ENCODE results near the gene HLA-DMB. TPM values are rescaled to one million over a fixed set of nuclear protein-coding genes. Genes with fewer than 3 reads are reported as not detected.
A peak's percentile ranks its signal among the peaks of the same experiment; 100 is the strongest.

HLA-DMB gene
- total RNA-seq, 4 donors from 2014 or later: 8.0 to 17.2 (median 11.0) TPM

GRCh38 chr6:32979720-32980487 lies 39.1 kb upstream of the HLA-DMB start:
- H3K9me3 ChIP-seq: no peaks in the 10 kb centered on the region
- no peak overlapping the region for H3K4me3 ChIP-seq
- H3K4me1 ChIP-seq: peaks cover 40 to 85% (median 67%) of the 10 kb centered on the region in 4 donors
- peaks cover 64 to 75% (median 72%) of the 10 kb centered on the region in 4 donors for H3K36me3 ChIP-seq
- WGBS: 85% methylated on average over 12 of the region's 12 CpGs
- no peaks in the 10 kb centered on the region for H3K27me3 ChIP-seq
- TF ChIP-seq EP300 (IDR thresholded peaks at IDR 0.05) (no peak), POLR2AphosphoS5 (IDR thresholded peaks at IDR 0.05) (no peak), POLR2A (IDR thresholded peaks at IDR 0.05; ENCODE audit: low read depth) (no peak), CTCF (IDR thresholded peaks at IDR 0.05) (no peak)
- no peak for DNase-seq (ENCODE audit: extremely low spot score)
- peak overlapping the region in 1 of 4 donors; percentile 33 for H3K27ac ChIP-seq (replicated peaks in 1 of 4)
- intact Hi-C loops (cut with DNase I): loop anchor here (5.0 kb wide), 2 partner anchors 143 to 783 kb away; partner anchors contain the start of gene TAP2

- TF ChIP-seq CTCF (IDR thresholded peaks at IDR 0.05): no peak
- no peak for TF ChIP-seq POLR2A (IDR thresholded peaks at IDR 0.05; ENCODE audit: low read depth)
- no peak for TF ChIP-seq POLR2AphosphoS5 (IDR thresholded peaks at IDR 0.05)
- TF ChIP-seq EP300 (IDR thresholded peaks at IDR 0.05): no peak
- Histone ChIP-seq H3K27ac (replicated peaks in 1 of 4) (peak overlapping the region in 1 of 4 donors; percentile 42), H3K4me1 (peaks cover 47 to 82% (median 68%) of the 10 kb centered on the region in 4 donors), H3K27me3 (no peaks in the 10 kb centered on the region), H3K4me3 (no peak overlapping the region), H3K36me3 (peaks cover 66 to 94% (median 83%) of the 10 kb centered on the region in 4 donors), H3K9me3 (no peaks in the 10 kb centered on the region)
- intact Hi-C loops (cut with DNase I): loop anchor here (5.0 kb wide), 2 partner anchors 141 to 781 kb away; partner anchors contain the start of gene TAP2
- no peak for DNase-seq (ENCODE audit: extremely low spot score)
- WGBS: 58% methylated on average over 7 of the region's 7 CpGs
Measured at GRCh38 chr6:32977953-32978324, 37.1 kb upstream of the HLA-DMB start.

- H3K9me3 ChIP-seq: no peaks in the 10 kb centered on the region
- H3K27ac ChIP-seq (replicated peaks in 1 of 4): peak overlapping the region in 1 of 4 donors; percentile 42
- intact Hi-C loops (cut with DNase I): loop anchor here (5.0 kb wide), 2 partner anchors 140 to 780 kb away; partner anchors contain the start of gene TAP2
- H3K4me3 ChIP-seq: no peak overlapping the region
- no peaks in the 10 kb centered on the region for H3K27me3 ChIP-seq
- peaks cover 47 to 77% (median 65%) of the 10 kb centered on the region in 4 donors for H3K4me1 ChIP-seq
- TF ChIP-seq POLR2A (IDR thresholded peaks at IDR 0.05; ENCODE audit: low read depth): no peak
- no peak for TF ChIP-seq POLR2AphosphoS5 (IDR thresholded peaks at IDR 0.05)
- no peak for TF ChIP-seq EP300 (IDR thresholded peaks at IDR 0.05)
- no peak for TF ChIP-seq CTCF (IDR thresholded peaks at IDR 0.05)
- peaks cover 66 to 100% (median 88%) of the 10 kb centered on the region in 4 donors for H3K36me3 ChIP-seq
- WGBS: 66% methylated on average over 10 of the region's 10 CpGs
- no peak for DNase-seq (ENCODE audit: extremely low spot score)
Measured at GRCh38 chr6:32977272-32977952, 36.6 kb upstream of the HLA-DMB start.

- TF ChIP-seq CTCF (IDR thresholded peaks at IDR 0.05) (no peak), POLR2A (IDR thresholded peaks at IDR 0.05; ENCODE audit: low read depth) (no peak), POLR2AphosphoS5 (IDR thresholded peaks at IDR 0.05) (no peak), EP300 (IDR thresholded peaks at IDR 0.05) (no peak)
- WGBS: 67% methylated on average over 7 of the region's 7 CpGs
- H3K4me1 ChIP-seq: peaks cover 40 to 68% (median 60%) of the 10 kb centered on the region in 4 donors
Measured at GRCh38 chr6:32976334-32977069, 35.7 kb upstream of the HLA-DMB start.

More at GRCh38 chr6:32976334-32977069, 35.7 kb upstream of the HLA-DMB start:
- peaks cover 66 to 94% (median 84%) of the 10 kb centered on the region in 4 donors for H3K36me3 ChIP-seq
- no peak overlapping the region for H3K27ac ChIP-seq (replicated peaks in 1 of 4)
- intact Hi-C loops (cut with DNase I): loop anchor here (5.0 kb wide), 2 partner anchors 139 to 779 kb away; partner anchors contain the start of gene TAP2
- no peaks in the 10 kb centered on the region for H3K27me3 ChIP-seq
- no peak for DNase-seq (ENCODE audit: extremely low spot score)
- no peak overlapping the region for H3K4me3 ChIP-seq
- no peaks in the 10 kb centered on the region for H3K9me3 ChIP-seq

All from esophagus muscularis mucosa (tissue), 4 donors.